HG03159 (cell line): ENCODE measurements around the gene MYBL2.
"Not testable (repeated sequence)": the region's sequence is repeated elsewhere in the genome, so short reads cannot be mapped to it uniquely, and the experiment has no call there.

Source experiments
- ATAC-seq: cut with Tn5 transposase; IDR thresholded peaks from one replicate; pipeline ENCODE4 v1.9.1; 2021; ENCODE audit warnings: mild to moderate bottlenecking, moderate library complexity; ENCODE audit not compliant: unreplicated experiment

The MYBL2 gene

GRCh38 chr20:43666376-43667328, at the start of gene MYBL2:
TSS of gene MYBL2 (plus strand) at chr20:43667114. CDS start at chr20:43667284, 170 bp downstream.
- peak; percentile 75 for ATAC-seq

- ATAC-seq, result no peak
These were observed 35.3 kb upstream of the MYBL2 start for GRCh38 chr20:43631598-43631997.

GRCh38 chr20:43636429-43636828, 30.5 kb upstream of the MYBL2 start:
- no peak for ATAC-seq

GRCh38 chr20:43642548-43642947, 24.4 kb upstream of the MYBL2 start:
- no peak for ATAC-seq

- no peak for ATAC-seq
These were observed 15.9 kb upstream of the MYBL2 start for GRCh38 chr20:43650997-43651525.

- not testable (repeated sequence) for ATAC-seq
These were observed 15.2 kb upstream of the MYBL2 start for GRCh38 chr20:43651650-43652184.

GRCh38 chr20:43653966-43654365, 12.9 kb upstream of the MYBL2 start:
- no peak for ATAC-seq

GRCh38 chr20:43655176-43655575, 11.7 kb upstream of the MYBL2 start:
- ATAC-seq, result not testable (repeated sequence)

- no peak for ATAC-seq
These were observed 11.0 kb upstream of the MYBL2 start for GRCh38 chr20:43655937-43656336.

GRCh38 chr20:43658069-43658722, 8.7 kb upstream of the MYBL2 start:
- peak; percentile 19 for ATAC-seq

GRCh38 chr20:43658723-43659419, 8.0 kb upstream of the MYBL2 start:
- no peak for ATAC-seq

GRCh38 chr20:43662943-43663655, 3.8 kb upstream of the MYBL2 start:
- no peak for ATAC-seq

- no peak for ATAC-seq
These were observed 1.3 kb upstream of the MYBL2 start for GRCh38 chr20:43665466-43666176.

- peak; percentile 33 for ATAC-seq
These were observed 623 bp downstream of the MYBL2 start for GRCh38 chr20:43667341-43668132.

GRCh38 chr20:43669332-43669731, 2.4 kb downstream of the MYBL2 start:
- ATAC-seq, result no peak

GRCh38 chr20:43670423-43670822, 3.5 kb downstream of the MYBL2 start:
- no peak for ATAC-seq

- ATAC-seq, result no peak
These were observed 9.5 kb downstream of the MYBL2 start for GRCh38 chr20:43676368-43676767.

GRCh38 chr20:43680981-43681380, 14.1 kb downstream of the MYBL2 start:
- ATAC-seq, result no peak

GRCh38 chr20:43681468-43681942, 14.6 kb downstream of the MYBL2 start:
- ATAC-seq, result peak; percentile 27
